Activated naive CD4-positive, alpha-beta T cell treated with Interleukin-2 at 50 U/mL for 16 hours (primary cell): ENCODE measurements around the gene COL5A2.

Experiments
- DNase-seq: peaks from one replicate; pipeline ENCODE4 v3.0.0-alpha.2; 2020

Gene COL5A2

GRCh38 chr2:189146553-189146952 lies 33.0 kb downstream of the COL5A2 start:
- DNase-seq: no peak

DNA sequence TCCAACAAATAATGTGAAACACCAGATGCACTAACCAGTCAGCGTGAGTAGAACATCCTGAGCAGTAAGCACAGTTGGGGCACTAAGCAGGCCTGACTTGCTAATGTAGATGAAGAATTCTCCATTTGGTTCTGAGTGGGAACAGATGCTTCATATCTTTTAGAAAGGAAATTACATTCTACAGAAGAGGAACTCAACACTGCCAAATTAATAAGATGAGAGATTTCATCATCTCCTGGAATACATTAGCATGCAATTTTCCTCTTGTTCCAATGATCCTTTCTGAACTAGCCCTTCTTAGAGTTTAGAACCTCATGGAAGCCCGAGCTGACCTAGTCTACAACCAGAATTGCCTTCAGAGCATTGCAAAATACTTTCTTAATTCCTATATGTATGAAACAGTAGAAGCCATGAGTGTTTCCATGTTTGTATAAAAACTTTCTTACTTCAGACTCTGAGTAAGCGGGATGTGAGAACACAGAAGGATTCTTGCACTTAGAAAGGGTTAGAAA lies 34.8 kb downstream of the COL5A2 start:
- no peak for DNase-seq

DNA sequence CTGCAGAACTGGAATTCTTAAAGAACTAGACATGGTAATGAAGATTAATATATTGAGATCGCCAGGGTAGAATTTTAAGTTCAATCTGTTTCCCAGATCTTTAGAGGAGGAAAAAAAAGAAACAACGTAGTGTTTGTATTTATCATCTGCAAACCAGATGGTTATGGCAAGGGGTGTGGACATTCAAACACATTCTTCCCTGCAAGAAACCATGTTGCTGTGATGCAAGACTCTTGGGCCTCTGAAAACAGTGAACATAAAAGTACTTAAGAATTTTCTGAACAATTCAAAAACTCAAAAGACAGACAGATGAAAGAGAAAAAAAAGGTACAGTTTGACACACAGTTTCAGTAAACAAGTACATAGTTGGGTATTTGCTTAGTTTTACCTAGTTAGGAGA lies 35.6 kb downstream of the COL5A2 start:
- no peak for DNase-seq

DNA sequence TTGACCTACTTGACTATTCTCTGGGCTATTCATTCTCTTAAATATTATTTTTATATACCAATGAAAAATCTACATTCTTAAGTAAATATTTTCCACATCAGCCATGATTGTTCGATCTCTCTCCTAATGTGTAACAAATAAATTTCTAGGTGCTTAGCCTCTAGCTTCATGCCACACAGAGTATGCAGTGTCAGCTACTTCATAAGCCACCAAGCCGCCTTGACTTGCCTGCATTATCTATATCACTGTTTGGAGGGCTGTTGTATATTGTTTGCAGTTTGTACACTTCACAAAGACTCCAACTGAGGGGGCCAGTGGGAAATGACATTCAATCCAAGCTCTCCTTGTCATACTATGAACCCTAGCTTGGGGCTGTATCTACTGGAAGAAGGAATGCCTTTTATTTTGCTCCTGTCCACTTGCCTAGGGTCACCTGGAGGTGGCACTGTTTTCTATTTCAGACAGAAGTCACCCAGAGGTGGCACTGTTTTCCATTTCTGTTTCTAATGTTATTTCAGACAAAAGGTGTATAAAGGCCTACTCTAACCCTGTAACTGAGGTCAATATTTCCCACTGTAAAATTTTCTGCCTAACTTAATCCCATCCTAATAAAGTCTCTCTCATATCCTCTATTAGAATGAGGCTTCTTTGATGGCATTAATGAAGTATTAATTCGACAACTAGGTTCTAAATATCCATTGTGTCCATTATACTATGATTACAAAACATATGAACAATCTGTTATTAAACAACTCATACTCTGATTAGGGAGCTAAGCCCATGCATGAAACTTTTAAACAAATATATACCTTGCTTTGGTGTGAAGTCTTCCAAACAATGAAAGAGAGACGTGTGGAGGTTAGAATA lies 36.4 kb downstream of the COL5A2 start:
- DNase-seq: peak; percentile 45

DNA sequence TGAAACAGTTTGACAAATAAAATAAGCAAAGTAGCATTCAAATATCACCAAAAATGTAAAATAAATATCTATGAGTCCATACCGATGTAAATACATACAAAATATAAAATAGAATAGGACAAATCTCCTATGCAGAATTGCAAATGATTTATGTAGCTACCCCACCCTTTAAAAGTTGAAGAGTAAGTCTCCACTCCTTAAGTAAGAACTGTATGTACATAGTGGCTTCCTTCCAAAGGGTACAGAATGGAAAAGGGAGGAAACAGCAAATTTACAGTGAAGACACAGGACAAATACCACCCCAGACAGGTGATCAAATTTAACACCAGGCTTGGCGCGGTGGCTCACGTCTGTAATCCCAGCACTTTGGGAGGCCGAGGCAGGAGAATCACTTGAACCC lies 40.8 kb downstream of the COL5A2 start:
- no peak for DNase-seq

- DNase-seq: no peak
Measured at GRCh38 chr2:189137519-189137918, 42.0 kb downstream of the COL5A2 start.

DNA sequence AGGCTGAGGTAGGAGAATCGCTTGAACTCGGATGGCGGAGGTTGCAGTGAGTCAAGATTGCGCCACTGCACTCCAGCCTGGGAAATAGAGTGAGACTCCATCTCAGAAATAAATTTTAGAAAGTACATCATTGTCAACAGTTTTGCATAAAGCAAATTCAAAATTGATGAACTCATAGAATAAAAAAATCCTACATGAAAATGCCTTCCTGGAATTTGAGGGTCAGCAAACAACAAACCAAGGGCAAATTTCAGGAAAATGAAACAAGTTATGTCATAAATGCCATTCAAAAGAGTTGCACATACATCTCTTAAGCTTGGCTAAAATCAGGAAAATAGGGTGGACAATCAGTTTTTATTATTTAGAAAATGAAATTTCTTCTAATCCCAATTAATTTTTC lies 45.1 kb downstream of the COL5A2 start:
- DNase-seq: no peak

GRCh38 chr2:189131991-189132390 lies 47.6 kb downstream of the COL5A2 start:
- no peak for DNase-seq

DNA sequence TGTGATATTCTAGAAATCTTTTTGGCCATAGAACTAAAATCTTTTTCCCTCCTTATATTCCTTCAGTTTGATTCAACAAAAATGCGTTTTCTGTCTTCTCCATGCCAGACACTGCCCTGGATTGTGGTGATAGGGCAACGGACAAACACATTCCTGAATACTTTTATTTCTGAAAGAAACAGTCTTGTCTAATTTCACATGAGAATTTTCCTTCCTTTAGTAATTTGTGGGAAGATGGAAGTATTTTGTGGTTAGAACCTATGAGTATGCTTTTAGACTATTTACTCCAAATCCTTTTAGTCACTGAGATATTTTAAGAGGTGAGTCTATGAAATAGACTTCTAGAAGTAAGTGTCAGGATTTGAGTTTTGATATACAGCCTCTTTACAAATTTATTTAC lies 49.6 kb downstream of the COL5A2 start:
- DNase-seq: no peak

GRCh38 chr2:189128970-189129369 lies 50.6 kb downstream of the COL5A2 start:
- DNase-seq: no peak

DNA sequence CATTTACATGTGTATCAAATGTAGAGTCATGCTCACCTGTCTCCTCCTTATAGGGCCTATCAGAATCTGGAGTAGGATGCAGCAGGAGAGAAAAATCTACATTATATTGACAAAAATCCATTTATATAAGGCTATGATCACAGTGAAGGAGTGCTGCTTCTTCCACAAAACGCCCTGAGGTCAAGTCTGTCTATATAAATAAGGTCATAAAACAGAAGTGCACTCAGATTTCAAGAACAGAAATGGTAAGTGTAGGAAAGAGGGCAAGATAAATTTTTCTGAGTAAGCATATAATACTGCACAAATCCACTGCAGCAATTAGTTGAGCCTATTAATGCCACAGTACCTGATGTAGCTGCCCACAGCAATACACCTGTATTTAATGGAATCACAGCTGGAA lies 51.8 kb downstream of the COL5A2 start:
- DNase-seq: no peak

- DNase-seq: no peak
Measured at GRCh38 chr2:189125195-189125594, 54.4 kb downstream of the COL5A2 start.

- DNase-seq: no peak
Measured at GRCh38 chr2:189124175-189124574, 55.4 kb downstream of the COL5A2 start.

DNA sequence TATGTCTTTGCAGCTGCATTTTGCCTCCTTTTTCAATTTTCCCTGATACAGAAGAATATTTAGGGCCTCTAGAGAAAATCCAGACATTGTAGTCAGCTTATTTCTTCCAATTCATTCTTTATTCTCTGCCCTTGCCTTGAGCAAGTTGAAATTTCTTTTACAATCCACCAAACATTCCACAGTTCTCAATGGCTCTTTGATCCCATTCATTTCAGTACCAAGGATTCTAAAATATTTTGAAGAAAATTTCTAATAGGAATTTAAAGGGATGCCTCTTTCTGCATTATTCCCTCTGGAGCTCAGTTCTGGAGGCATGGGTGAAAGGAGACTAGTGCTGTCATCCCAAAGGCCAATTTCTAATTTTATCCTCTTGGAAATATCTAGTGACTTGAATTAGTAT lies 61.2 kb downstream of the COL5A2 start:
- DNase-seq: no peak

GRCh38 chr2:189116979-189117378 lies 62.6 kb downstream of the COL5A2 start:
- DNase-seq: no peak

DNA sequence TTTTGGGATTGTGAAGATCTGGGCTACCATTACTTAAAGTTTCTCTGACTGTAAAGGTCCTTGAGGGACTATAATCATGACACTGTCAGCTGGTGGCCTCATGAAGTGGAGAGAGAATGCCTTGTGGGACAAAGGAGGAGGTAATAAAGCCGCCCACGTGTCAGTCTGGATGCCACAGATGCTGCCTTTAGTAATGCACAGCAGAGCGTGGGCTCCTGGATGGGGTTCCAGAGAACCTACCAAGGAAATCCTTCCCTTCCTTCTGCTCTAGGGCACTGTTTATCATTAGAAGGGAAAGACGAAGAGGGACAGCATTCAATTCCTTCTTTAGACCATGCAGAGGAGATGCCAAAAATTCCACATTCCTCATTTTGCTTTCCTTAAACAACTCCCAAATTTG lies 63.5 kb downstream of the COL5A2 start:
- DNase-seq: no peak

- DNase-seq: no peak
Measured at GRCh38 chr2:189115126-189115525, 64.4 kb downstream of the COL5A2 start.

DNA sequence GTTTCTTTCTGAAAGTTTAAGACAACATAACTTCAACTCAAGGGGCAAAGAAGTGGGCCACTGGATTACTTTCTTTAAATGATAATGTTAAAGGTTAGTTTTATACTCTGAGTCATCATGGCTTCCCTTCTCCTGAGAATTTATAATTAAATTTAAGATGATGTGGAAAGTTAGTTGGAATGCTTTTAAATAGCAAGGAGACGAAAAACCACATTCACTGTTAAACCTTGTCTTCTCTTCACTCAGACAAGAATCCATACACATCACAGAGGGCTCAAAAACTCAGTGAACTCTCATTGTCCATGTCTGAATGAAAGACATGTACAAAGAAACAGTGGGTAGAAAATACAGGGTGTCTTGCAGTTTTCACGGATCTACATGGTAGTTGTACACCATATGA lies 65.6 kb downstream of the COL5A2 start:
- no peak for DNase-seq

DNA sequence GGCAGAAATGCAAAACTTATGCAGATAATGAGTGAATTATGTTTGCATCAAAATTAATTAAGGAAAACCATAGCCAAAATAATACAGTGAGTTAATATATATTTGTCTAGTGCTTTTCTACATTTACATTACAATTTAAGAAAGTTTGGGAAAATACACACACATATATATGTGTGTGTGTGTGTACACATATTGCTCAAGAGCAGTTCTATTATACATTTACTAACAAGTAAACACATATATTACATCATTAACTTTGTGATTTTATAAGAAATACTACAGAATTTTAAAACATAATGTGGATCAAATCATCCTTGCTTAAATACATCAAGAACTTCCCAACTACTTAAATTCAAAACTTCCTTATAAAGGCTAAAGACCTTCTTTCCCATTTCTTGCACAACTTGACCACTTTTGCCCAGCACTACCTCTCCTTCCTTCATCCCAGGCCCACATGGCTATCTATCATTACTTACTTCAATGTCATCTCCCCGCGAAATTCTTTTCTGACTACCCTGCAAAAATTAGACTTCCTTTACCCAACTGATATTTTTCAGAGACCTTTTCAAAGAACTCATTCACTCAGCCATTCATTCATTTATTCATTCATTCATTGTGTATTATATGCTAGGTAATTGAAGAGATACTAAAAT lies 68.4 kb downstream of the COL5A2 start:
- DNase-seq: no peak

- DNase-seq: no peak
Measured at GRCh38 chr2:189109921-189110397, 69.6 kb downstream of the COL5A2 start.

DNA sequence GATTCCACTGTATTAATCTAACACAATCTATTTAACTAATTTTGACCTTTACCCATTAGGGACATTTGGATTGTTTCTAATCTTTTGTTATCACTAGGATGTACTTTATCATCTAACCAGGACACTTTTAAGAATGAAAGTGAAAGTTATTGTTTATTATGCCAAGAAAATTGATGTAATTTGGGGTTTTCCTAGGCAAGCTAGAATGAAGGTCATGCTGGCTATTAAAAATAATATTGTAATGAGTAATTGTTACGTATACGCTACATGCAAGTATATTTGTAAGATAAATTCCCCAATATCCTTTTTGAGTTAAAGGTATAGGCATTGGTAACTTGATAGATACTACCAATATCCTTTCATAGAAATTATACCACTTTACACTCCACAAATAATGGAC lies 74.6 kb downstream of the COL5A2 start:
- no peak for DNase-seq

- DNase-seq: no peak
Measured at GRCh38 chr2:189102735-189103134, 76.8 kb downstream of the COL5A2 start.

- no peak for DNase-seq
Measured at GRCh38 chr2:189097934-189098333, 81.6 kb downstream of the COL5A2 start.

- DNase-seq: no peak
Measured at GRCh38 chr2:189096769-189097447, 82.7 kb downstream of the COL5A2 start.
